Cardiac muscle cell (in vitro differentiated cells and primary cell): ENCODE results near the gene SND1. TPM values are rescaled to one million over a fixed set of nuclear protein-coding genes. Genes with fewer than 3 reads are reported as not detected.

Experiments
- DNase-seq, 2 donors: peaks; one replicate each; pipeline versions ENCODE4 v3.0.0 to v3.0.0-alpha.2; 2010 to 2017; ENCODE audit warnings: low read depth in 1 of 2, low spot score in 1 of 2
- H3K27ac ChIP-seq: fragments of 200-600 bp; sonication (generic); 2 replicates; pipeline ENCODE4 v1.5.1; 2016
- H3K27me3 ChIP-seq: fragments of 200-600 bp; sonication (generic); 2 replicates; pipeline ENCODE4 v1.6.0; 2016; ENCODE audit warnings: control low read depth
- H3K36me3 ChIP-seq: fragments of 200-600 bp; sonication (generic); 2 replicates; pipeline ENCODE4 v1.5.1; 2016; ENCODE audit warnings: control low read depth
- H3K4me1 ChIP-seq: fragments of 200-600 bp; sonication (generic); 2 replicates; pipeline ENCODE4 v1.8.1; 2017; ENCODE audit warnings: low read depth, mild to moderate bottlenecking, mixed run types
- H3K4me3 ChIP-seq: fragments of 200-600 bp; sonication (generic); 2 replicates; pipeline ENCODE4 v1.5.1; 2016; ENCODE audit warnings: mild to moderate bottlenecking
- H3K9me3 ChIP-seq: fragments of 200-600 bp; sonication (generic); 2 replicates; pipeline ENCODE4 v1.5.1; 2017; ENCODE audit warnings: low read depth, mild to moderate bottlenecking, control low read depth
- polyA plus RNA-seq: library from polyadenylated mRNA; unstranded; fragments of >200 nt; fragmentation: Nextera tagmentation; extraction: Ambion mirVana; gene quantifications from 2 replicates; pipeline ENCODE4 v1.2.1, GENCODE V29; 2016
- total RNA-seq: library from RNA; depleted of rRNA; stranded (reverse); fragments of >200 nt; gene quantifications from 2 replicates; pipeline ENCODE4 v1.2.3, GENCODE V29; 2016
- TF ChIP-seq, protein P1 (sequence below): IDR thresholded peaks from 2 replicates; pipeline ENCODE4 v1.5.1; 2012; ENCODE audit warnings: low read depth, mild to moderate bottlenecking, low read length

SND1 gene
- total and polyA plus RNA-seq, 2 experiments from 2014 or later = 114 to 172 TPM

DNA sequence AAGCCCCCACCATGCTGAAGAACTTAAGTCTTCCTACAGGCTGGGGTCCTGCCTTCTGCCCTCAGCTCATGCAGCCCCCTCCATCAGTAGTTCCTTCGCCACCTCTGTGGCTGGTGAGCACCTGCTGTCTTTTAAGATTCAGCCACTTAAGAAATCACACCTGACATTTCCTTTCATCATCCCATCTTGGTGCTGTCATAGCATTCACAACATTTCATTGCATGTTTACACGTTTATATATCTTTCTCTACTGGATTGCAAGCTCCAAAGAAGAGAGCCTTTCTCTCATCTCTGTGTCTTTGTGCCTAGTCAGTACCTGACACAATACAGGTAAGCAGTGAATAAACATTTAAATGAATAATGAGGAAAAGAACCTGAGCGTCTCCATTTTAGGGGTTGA lies 38.3 kb downstream of the SND1 start:
- no peak for DNase-seq
- Histone ChIP-seq H3K4me3 (no peak overlapping the region), H3K9me3 (no peaks in the 10 kb centered on the region), H3K36me3 (peaks cover 15% of the 10 kb centered on the region), H3K27me3 (no peaks in the 10 kb centered on the region), H3K27ac (no peak overlapping the region), H3K4me1 (no peaks in the 10 kb centered on the region)
- TF ChIP-seq, protein P1, sequence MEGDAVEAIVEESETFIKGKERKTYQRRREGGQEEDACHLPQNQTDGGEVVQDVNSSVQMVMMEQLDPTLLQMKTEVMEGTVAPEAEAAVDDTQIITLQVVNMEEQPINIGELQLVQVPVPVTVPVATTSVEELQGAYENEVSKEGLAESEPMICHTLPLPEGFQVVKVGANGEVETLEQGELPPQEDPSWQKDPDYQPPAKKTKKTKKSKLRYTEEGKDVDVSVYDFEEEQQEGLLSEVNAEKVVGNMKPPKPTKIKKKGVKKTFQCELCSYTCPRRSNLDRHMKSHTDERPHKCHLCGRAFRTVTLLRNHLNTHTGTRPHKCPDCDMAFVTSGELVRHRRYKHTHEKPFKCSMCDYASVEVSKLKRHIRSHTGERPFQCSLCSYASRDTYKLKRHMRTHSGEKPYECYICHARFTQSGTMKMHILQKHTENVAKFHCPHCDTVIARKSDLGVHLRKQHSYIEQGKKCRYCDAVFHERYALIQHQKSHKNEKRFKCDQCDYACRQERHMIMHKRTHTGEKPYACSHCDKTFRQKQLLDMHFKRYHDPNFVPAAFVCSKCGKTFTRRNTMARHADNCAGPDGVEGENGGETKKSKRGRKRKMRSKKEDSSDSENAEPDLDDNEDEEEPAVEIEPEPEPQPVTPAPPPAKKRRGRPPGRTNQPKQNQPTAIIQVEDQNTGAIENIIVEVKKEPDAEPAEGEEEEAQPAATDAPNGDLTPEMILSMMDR = no peak

DNA sequence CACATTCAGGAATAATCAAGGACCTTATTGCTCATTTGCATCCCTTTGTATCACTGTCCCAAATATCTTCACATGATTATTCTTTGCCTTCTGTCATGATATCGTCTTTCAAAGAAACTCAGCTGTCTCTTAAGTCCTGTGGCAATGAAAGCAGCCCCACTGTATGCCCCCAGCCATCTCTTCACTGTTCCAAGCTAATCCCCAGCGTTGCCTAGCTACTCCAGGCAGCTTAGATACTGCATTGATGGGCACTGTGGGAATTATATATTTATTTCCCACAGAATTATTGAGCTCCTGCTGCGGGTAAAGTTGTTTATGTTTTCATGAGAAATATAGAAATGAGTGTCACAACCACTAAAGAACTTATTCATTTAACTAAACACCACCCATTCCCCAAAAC lies 38.8 kb downstream of the SND1 start:
- DNase-seq = no peak
- Histone ChIP-seq H3K4me1 (no peaks in the 10 kb centered on the region), H3K9me3 (no peaks in the 10 kb centered on the region), H3K4me3 (no peak overlapping the region), H3K36me3 (peaks cover 19% of the 10 kb centered on the region), H3K27me3 (no peaks in the 10 kb centered on the region), H3K27ac (no peak overlapping the region)
- TF ChIP-seq, protein P1 = no peak

DNA sequence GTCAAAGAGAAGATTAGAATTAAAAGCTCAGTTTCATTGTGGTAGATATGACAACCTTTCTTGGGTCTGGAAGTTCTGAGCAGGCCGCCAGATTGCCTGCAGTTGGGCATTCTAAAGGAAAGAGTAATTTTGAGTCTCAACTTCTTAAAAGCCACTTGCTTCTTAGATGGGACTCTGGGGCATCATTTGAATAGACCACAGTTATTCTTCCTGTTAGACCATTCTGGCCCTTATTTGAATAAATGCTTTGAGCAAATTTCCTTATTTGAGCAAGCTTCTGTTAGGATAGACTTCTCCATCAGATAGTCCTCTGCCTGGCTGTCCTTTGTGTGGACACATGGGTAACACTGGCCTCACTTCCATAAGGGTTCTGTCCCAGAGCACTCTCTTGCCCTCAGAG lies 40.2 kb downstream of the SND1 start:
- H3K4me3 ChIP-seq = no peak overlapping the region
- DNase-seq = no peak
- no peaks in the 10 kb centered on the region for H3K9me3 ChIP-seq
- peaks cover 19% of the 10 kb centered on the region for H3K36me3 ChIP-seq
- no peak overlapping the region for H3K27ac ChIP-seq
- H3K4me1 ChIP-seq = no peaks in the 10 kb centered on the region
- H3K27me3 ChIP-seq = no peaks in the 10 kb centered on the region
- TF ChIP-seq, protein P1 = no peak

- no peak for DNase-seq
- Histone ChIP-seq H3K4me1 (no peaks in the 10 kb centered on the region), H3K27me3 (no peaks in the 10 kb centered on the region), H3K9me3 (no peaks in the 10 kb centered on the region), H3K36me3 (peaks cover 28% of the 10 kb centered on the region), H3K4me3 (no peak overlapping the region), H3K27ac (no peak overlapping the region)
- TF ChIP-seq, protein P1 = no peak
These were observed 47.9 kb downstream of the SND1 start for GRCh38 chr7:127699853-127700252.

DNA sequence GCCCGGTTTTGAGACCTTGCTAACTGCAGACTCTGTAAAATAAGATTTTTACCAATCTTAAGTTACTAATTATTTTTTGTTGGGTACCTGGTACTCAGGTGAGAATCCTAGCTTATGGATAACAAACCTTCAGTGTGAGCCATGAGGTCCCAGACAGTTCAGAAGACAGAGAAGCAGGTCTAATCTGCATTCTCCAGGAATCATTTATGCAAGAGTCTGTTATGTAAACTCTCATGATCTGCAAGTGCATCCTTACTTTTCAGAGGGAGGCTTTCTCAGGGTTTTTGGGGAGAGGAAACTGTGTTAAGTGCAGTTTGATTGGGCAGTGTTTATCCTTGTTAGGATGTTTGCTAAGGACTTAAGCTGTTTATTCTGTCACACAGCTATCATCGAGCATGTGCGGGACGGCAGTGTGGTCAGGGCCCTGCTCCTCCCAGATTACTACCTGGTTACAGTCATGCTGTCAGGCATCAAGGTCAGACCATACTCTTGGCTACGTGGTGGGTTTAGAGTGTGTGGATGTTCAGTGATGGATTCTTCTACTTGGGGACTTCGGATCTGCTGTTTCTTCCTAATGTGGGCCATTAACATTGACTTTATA lies 50.2 kb downstream of the SND1 start:
- no peaks in the 10 kb centered on the region for H3K27me3 ChIP-seq
- peaks cover 36% of the 10 kb centered on the region for H3K36me3 ChIP-seq
- no peak overlapping the region for H3K27ac ChIP-seq

More for the DNA sequence above, 50.2 kb downstream of the SND1 start:
- no peak for DNase-seq
- H3K9me3 ChIP-seq = no peaks in the 10 kb centered on the region
- no peaks in the 10 kb centered on the region for H3K4me1 ChIP-seq
- no peak overlapping the region for H3K4me3 ChIP-seq
- TF ChIP-seq, protein P1 = no peak
